CD4-positive, alpha-beta T cell (primary cell): ENCODE results near the gene EMX2. TPM values are rescaled to one million over a fixed set of nuclear protein-coding genes. Genes with fewer than 3 reads are reported as not detected.

Experiments
- ATAC-seq: fragments of 200-7000 bp; cut with Tn5 transposase; one replicate; pipeline ENCODE4 v1.10.0; 2022; ENCODE audit warnings: mild to moderate bottlenecking; ENCODE audit not compliant: poor library complexity
- CTCF ChIA-PET: fragments of 350-600 bp; sonication (Branson Sonifier 250); formaldehyde crosslinking; loops from one replicate; lab custom pipeline; 2021; ENCODE audit warnings: antibody characterized with exemption, inconsistent platforms; lab: Charles Lee
- POLR2A ChIA-PET: fragments of 350-600 bp; sonication (Branson Sonifier 250); formaldehyde crosslinking; loops from one replicate; lab custom pipeline; 2021; ENCODE audit warnings: antibody characterized with exemption, inconsistent platforms; lab: Charles Lee
- DNase-seq, 14 experiments: peaks; one replicate each; pipeline ENCODE4 v3.0.0-alpha.2; 2013 to 2020; ENCODE audit warnings: mixed read lengths in 2 of 14
- H3K27ac ChIP-seq, 2 donors: one replicate each; pipeline versions ENCODE4 v1.5.1 to v1.7.0; 2013; ENCODE audit warnings: low read length in 2 of 2, low read depth in 1 of 2, mild to moderate bottlenecking in 1 of 2
- H3K27me3 ChIP-seq, 2 experiments: 1 replicate in 1 of 2; 2 replicates in 1 of 2; pipeline versions ENCODE4 v1.6.1 to v1.7.0; 2013; ENCODE audit warnings: low read length in 2 of 2, control low read depth in 1 of 2, mild to moderate bottlenecking in 1 of 2, moderate library complexity in 1 of 2; ENCODE audit not compliant: insufficient read depth in 2 of 2, control insufficient read depth in 1 of 2
- H3K36me3 ChIP-seq: one replicate; pipeline ENCODE4 v1.6.1; 2013; ENCODE audit warnings: low read length, control low read depth; ENCODE audit not compliant: insufficient read depth
- H3K4me1 ChIP-seq: one replicate; pipeline ENCODE4 v1.6.1; 2013; ENCODE audit warnings: low read length, control low read depth; ENCODE audit not compliant: insufficient read depth
- H3K4me3 ChIP-seq: one replicate; pipeline ENCODE4 v1.5.1; 2013; ENCODE audit warnings: mild to moderate bottlenecking, low read length, moderate library complexity
- H3K9me3 ChIP-seq, 2 experiments: 1 replicate in 1 of 2; 2 replicates in 1 of 2; pipeline versions ENCODE4 v1.6.1 to v1.7.0; 2013; ENCODE audit warnings: low read length in 2 of 2, mild to moderate bottlenecking in 2 of 2, control low read depth in 1 of 2, moderate library complexity in 1 of 2; ENCODE audit not compliant: control insufficient read depth in 1 of 2, insufficient read depth in 1 of 2
- H3K27ac Mint-ChIP-seq: one replicate; pipeline ENCODE4 v1.8.0; 2020; ENCODE audit warnings: mixed read lengths
- H3K27me3 Mint-ChIP-seq: one replicate; pipeline ENCODE4 v1.8.0; 2021; ENCODE audit warnings: mixed read lengths
- H3K36me3 Mint-ChIP-seq: one replicate; pipeline ENCODE4 v1.8.0; 2021; ENCODE audit warnings: low read depth, mixed read lengths
- H3K4me1 Mint-ChIP-seq: one replicate; pipeline ENCODE4 v1.8.0; 2021; ENCODE audit warnings: low read depth, mixed read lengths
- H3K4me3 Mint-ChIP-seq: one replicate; pipeline ENCODE4 v1.8.0; 2020; ENCODE audit warnings: mild to moderate bottlenecking, mixed read lengths
- H3K9me3 Mint-ChIP-seq: one replicate; pipeline ENCODE4 v1.8.0; 2020; ENCODE audit warnings: mixed read lengths
- CTCF ChIP-seq: fragments of 200-600 bp; IDR thresholded peaks from one replicate; pipeline ENCODE4 v1.8.0; 2022; ENCODE audit warnings: antibody characterized with exemption, mild to moderate bottlenecking
- intact Hi-C, 2 experiments: fragments of 100-400 bp; cut with DNase I in 1 of 2; cut with micrococcal nuclease in 1 of 2; formaldehyde crosslinking; loops; one replicate each; pipeline versions ENCODE4 v1.15.1 to v1.9.0; 2023 to 2025; cut with DNase I, micrococcal nuclease
- polyA plus RNA-seq, 2 donors: library from polyadenylated mRNA; unstranded; fragments of 120-200 nt; gene quantifications; one replicate each; pipeline ENCODE4 v1.2.1, GENCODE V29; 2013
- total RNA-seq, 174 experiments: library from RNA in 2 of 174; stranded (reverse) in 2 of 174; gene quantifications; one replicate each; pipeline ENCODE4 v1.2.3 and lab custom pipeline; 2021 to 2026

Gene EMX2
- total RNA-seq (not detected), total RNA-seq (lab: John Stamatoyannopoulos, UW) (0 to 0.17 (median 0) reads per million in 172 experiments)
- polyA plus RNA-seq (2013, experiment 1 of 2): not detected
- polyA plus RNA-seq (2013, experiment 2 of 2): 0.20 TPM

GRCh38 chr10:117542706-117543224, at the start of gene EMX2:
TSS of gene EMX2 (plus strand) at chr10:117542746. CDS start at chr10:117543268, 522 bp downstream.
- Mint-ChIP-seq H3K36me3 (no peaks in the 10 kb centered on the region), H3K27ac (no peak within 1 kb of the TSS), H3K4me1 (peaks cover 25% of the 10 kb centered on the region), H3K27me3 (peaks cover 73% of the 10 kb centered on the region), H3K4me3 (peak within 1 kb of the TSS; percentile 62), H3K9me3 (no peaks in the 10 kb centered on the region)
- DNase-seq (no peak), ATAC-seq (no peak)
- Histone ChIP-seq H3K4me1 (peaks cover 27% of the 10 kb centered on the region), H3K27ac (no peak within 1 kb of the TSS), H3K36me3 (no peaks in the 10 kb centered on the region), H3K4me3 (no peak within 1 kb of the TSS), H3K9me3 (peaks cover 0 to 16% of the 10 kb centered on the region in 2 experiments), H3K27me3 (peaks cover 74 to 86% of the 10 kb centered on the region in 2 experiments)
- CTCF ChIA-PET: no interaction called here
- POLR2A ChIA-PET: no interaction called here
- intact Hi-C loops: no loop called here
- no peak for TF ChIP-seq CTCF

GRCh38 chr10:117496031-117496430, 46.5 kb upstream of the EMX2 start:
- DNase-seq: no peak
- H3K27ac ChIP-seq: no peak overlapping the region

GRCh38 chr10:117496616-117497028, 45.9 kb upstream of the EMX2 start:
- no peak overlapping the region for H3K4me3 Mint-ChIP-seq
- POLR2A ChIA-PET: no interaction called here

More at GRCh38 chr10:117496031-117496430, 46.5 kb upstream of the EMX2 start:
- POLR2A ChIA-PET: interaction anchor here (0.7 kb wide), 1 partner anchor 747 kb away, joined by 3 read pairs; no protein-coding TSS in a partner anchor
- no peaks in the 10 kb centered on the region for H3K9me3 ChIP-seq
- no peak overlapping the region for H3K4me3 ChIP-seq
- intact Hi-C loops: loop anchor here (1.0 to 10.0 kb wide), 9 partner anchors 609 to 1049 kb away; no protein-coding TSS in a partner anchor
- Mint-ChIP-seq H3K27ac (no peak overlapping the region), H3K4me1 (no peaks in the 10 kb centered on the region), H3K9me3 (no peaks in the 10 kb centered on the region), H3K4me3 (no peak overlapping the region), H3K27me3 (peaks cover 45% of the 10 kb centered on the region), H3K36me3 (no peaks in the 10 kb centered on the region)
- no peak for ATAC-seq
- H3K36me3 ChIP-seq: no peaks in the 10 kb centered on the region
- H3K27me3 ChIP-seq: peaks cover 0 to 1% of the 10 kb centered on the region in 2 experiments
- TF ChIP-seq CTCF: no peak
- CTCF ChIA-PET: interaction anchor here (0.9 to 2.5 kb wide), 5 partner anchors 12 to 964 kb away, joined by 3 to 26 read pairs (median 8); no protein-coding TSS in a partner anchor
- no peaks in the 10 kb centered on the region for H3K4me1 ChIP-seq

More at GRCh38 chr10:117496616-117497028, 45.9 kb upstream of the EMX2 start:
- intact Hi-C loops: loop anchor here (1.0 to 10.0 kb wide), 9 partner anchors 608 to 1048 kb away; no protein-coding TSS in a partner anchor
- Histone ChIP-seq H3K9me3 (no peaks in the 10 kb centered on the region), H3K27ac (no peak overlapping the region), H3K4me3 (no peak overlapping the region), H3K36me3 (no peaks in the 10 kb centered on the region), H3K27me3 (no peaks in the 10 kb centered on the region), H3K4me1 (no peaks in the 10 kb centered on the region)
- CTCF ChIA-PET: interaction anchor here (0.7 to 2.5 kb wide), 8 partner anchors 8 to 963 kb away, joined by 3 to 26 read pairs (median 4); no protein-coding TSS in a partner anchor
- peaks cover 46% of the 10 kb centered on the region for H3K27me3 Mint-ChIP-seq
- no peaks in the 10 kb centered on the region for H3K4me1 Mint-ChIP-seq
- ATAC-seq (peak; percentile 82), DNase-seq (peak; percentile 40 to 80 (median 62))
- H3K9me3 Mint-ChIP-seq: no peaks in the 10 kb centered on the region
- TF ChIP-seq CTCF: peak; percentile 95
- H3K36me3 Mint-ChIP-seq: no peaks in the 10 kb centered on the region
- no peak overlapping the region for H3K27ac Mint-ChIP-seq
